ENCODE measurements around the gene COX15.

Gene COX15

GRCh38 chr10:99730026-99730425, 1.9 kb downstream of the COX15 start:
- in situ Hi-C loops (cut with MboI; ENCODE audit: low pct_unique_long_range_greater_than_20kb, low sequenced_read_pairs, unreplicated experiment), result no loop called here
- DNase-seq (ENCODE audit: low spot score), result no peak
- TF ChIP-seq CTCF (IDR thresholded peaks at IDR 0.05; ENCODE audit: extremely low read depth, insufficient read depth, missing control alignments), result no peak

GRCh38 chr10:99720387-99720786, 11.5 kb downstream of the COX15 start:
- no peak for TF ChIP-seq CTCF (IDR thresholded peaks at IDR 0.05; ENCODE audit: extremely low read depth, insufficient read depth, missing control alignments)
- no peak for DNase-seq (ENCODE audit: low spot score)
- in situ Hi-C loops (cut with MboI; ENCODE audit: low pct_unique_long_range_greater_than_20kb, low sequenced_read_pairs, unreplicated experiment), result loop anchor here (25.0 kb wide), 1 partner anchor 283 kb away; the partner anchor contains the start of gene GOT1

GRCh38 chr10:99714446-99714845, 17.5 kb downstream of the COX15 start:
- in situ Hi-C loops (cut with MboI; ENCODE audit: low pct_unique_long_range_greater_than_20kb, low sequenced_read_pairs, unreplicated experiment), result loop anchor here (25.0 kb wide), 1 partner anchor 277 kb away; the partner anchor contains the start of gene GOT1
- no peak for DNase-seq (ENCODE audit: low spot score)
- no peak for TF ChIP-seq CTCF (IDR thresholded peaks at IDR 0.05; ENCODE audit: extremely low read depth, insufficient read depth, missing control alignments)

GRCh38 chr10:99711129-99711719, 20.7 kb downstream of the COX15 start:
- DNase-seq (ENCODE audit: low spot score), result peak; percentile 30
- in situ Hi-C loops (cut with MboI; ENCODE audit: low pct_unique_long_range_greater_than_20kb, low sequenced_read_pairs, unreplicated experiment), result loop anchor here (25.0 kb wide), 1 partner anchor 274 kb away; the partner anchor contains the start of gene GOT1
- peak; percentile 77 for TF ChIP-seq CTCF (IDR thresholded peaks at IDR 0.05; ENCODE audit: extremely low read depth, insufficient read depth, missing control alignments)

- DNase-seq (ENCODE audit: low spot score), result peak; percentile 48
- in situ Hi-C loops (cut with MboI; ENCODE audit: low pct_unique_long_range_greater_than_20kb, low sequenced_read_pairs, unreplicated experiment), result loop anchor here (25.0 kb wide), 1 partner anchor 272 kb away; the partner anchor contains the start of gene GOT1
- TF ChIP-seq CTCF (IDR thresholded peaks at IDR 0.05; ENCODE audit: extremely low read depth, insufficient read depth, missing control alignments), result no peak
Observed at GRCh38 chr10:99709480-99710229, 22.3 kb downstream of the COX15 start.

- TF ChIP-seq CTCF (IDR thresholded peaks at IDR 0.05; ENCODE audit: extremely low read depth, insufficient read depth, missing control alignments), result no peak
- in situ Hi-C loops (cut with MboI; ENCODE audit: low pct_unique_long_range_greater_than_20kb, low sequenced_read_pairs, unreplicated experiment), result loop anchor here (25.0 kb wide), 1 partner anchor 271 kb away; the partner anchor contains the start of gene GOT1
- no peak for DNase-seq (ENCODE audit: low spot score)
Observed at GRCh38 chr10:99708428-99709012, 23.4 kb downstream of the COX15 start.
